ENCODE measurements around the gene APBA2.

DNA sequence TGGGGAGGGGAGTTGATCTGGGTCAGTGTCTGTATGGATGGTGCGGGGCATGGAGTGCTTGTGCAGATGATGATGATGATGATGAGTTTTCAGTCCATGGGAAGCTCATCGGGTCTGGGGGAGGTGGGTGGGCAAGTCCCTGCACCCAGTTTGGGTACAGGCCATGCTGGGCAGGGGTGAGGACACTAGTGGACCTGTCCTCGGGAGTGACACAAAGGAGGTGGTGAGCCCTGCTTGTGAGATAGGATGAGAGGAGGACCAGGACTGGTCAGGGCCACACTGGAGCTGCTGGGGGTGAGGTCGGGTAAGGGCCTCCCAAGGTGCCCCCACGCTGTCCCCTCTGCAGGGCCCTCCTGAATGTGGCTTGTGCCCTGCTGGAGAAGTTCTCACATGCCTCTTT lies 177.9 kb downstream of the APBA2 start:
- TF ChIP-seq, protein P1, sequence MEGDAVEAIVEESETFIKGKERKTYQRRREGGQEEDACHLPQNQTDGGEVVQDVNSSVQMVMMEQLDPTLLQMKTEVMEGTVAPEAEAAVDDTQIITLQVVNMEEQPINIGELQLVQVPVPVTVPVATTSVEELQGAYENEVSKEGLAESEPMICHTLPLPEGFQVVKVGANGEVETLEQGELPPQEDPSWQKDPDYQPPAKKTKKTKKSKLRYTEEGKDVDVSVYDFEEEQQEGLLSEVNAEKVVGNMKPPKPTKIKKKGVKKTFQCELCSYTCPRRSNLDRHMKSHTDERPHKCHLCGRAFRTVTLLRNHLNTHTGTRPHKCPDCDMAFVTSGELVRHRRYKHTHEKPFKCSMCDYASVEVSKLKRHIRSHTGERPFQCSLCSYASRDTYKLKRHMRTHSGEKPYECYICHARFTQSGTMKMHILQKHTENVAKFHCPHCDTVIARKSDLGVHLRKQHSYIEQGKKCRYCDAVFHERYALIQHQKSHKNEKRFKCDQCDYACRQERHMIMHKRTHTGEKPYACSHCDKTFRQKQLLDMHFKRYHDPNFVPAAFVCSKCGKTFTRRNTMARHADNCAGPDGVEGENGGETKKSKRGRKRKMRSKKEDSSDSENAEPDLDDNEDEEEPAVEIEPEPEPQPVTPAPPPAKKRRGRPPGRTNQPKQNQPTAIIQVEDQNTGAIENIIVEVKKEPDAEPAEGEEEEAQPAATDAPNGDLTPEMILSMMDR (IDR thresholded peaks at IDR 0.05), result no peak
- no peak for TF ChIP-seq POLR2A (IDR thresholded peaks at IDR 0.05; ENCODE audit: low read depth)
- TF ChIP-seq EP300 (IDR thresholded peaks at IDR 0.05), result no peak
